Esophagus muscularis mucosa (tissue), 4 donors: Measurements from ENCODE around the gene ATP7B.

Source experiments
- EP300 ChIP-seq: sonication (generic); formaldehyde crosslinking; IDR thresholded peaks from one replicate; pipeline ENCODE4 v1.6.1; 2017; ENCODE audit warnings: antibody characterized with exemption
- POLR2A ChIP-seq: fragments of 450-650 bp; IDR thresholded peaks from one replicate; pipeline ENCODE4 v1.6.1; 2017; ENCODE audit warnings: antibody characterized with exemption, moderate library complexity, mild to moderate bottlenecking, low read depth
- POLR2AphosphoS5 ChIP-seq, 2 donors: sonication (generic); formaldehyde crosslinking; IDR thresholded peaks; one replicate each; pipeline ENCODE4 v1.6.1; 2017; ENCODE audit warnings: antibody characterized with exemption in 2 of 2
- TF ChIP-seq, protein P1 (sequence below), 3 experiments: fragments of 200-600 bp in 2 of 3; fragments of 450-650 bp in 1 of 3; sonication (generic) in 2 of 3; IDR thresholded peaks; one replicate each; pipeline ENCODE4 v1.5.1; 2017 to 2019; ENCODE audit warnings: antibody characterized with exemption in 3 of 3, mild to moderate bottlenecking in 2 of 3, moderate library complexity in 1 of 3

DNA sequence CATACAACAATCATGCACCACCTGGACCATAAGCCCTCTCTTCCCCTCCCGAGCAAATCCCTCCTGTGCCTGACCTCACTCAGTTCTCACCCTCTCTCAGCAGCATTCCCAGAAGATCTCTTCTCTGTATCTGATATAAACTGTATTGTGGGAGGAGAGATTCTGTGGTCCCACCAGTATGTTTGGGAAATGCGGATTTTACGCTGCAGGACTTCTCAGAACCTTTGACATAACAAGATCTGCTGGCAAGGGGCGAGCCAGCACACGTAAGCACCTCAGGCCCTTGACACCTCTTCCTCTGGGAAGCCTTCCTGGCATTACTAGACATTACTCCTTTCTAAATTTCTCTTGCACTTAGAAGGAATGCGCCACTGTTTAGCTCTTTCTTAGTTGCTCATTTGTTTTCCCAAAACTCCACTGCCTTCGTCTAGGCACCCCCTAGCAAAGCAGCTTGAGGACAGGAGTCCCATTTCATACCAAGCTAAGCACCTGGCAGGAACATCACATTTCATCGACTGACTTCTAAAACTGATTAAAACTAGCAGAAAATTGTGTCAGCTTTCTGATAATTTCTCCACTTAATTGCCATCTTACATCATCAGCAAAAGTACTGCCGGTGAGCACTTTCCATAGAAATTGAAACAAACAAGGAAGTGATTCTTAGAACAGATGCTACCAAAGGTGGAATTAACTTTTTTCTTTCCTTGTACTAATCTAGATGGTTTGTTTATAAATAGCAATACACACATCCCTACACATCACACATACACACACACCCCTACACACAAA is 86.3 kb downstream of the ATP7B start:
- TF ChIP-seq, protein P1, sequence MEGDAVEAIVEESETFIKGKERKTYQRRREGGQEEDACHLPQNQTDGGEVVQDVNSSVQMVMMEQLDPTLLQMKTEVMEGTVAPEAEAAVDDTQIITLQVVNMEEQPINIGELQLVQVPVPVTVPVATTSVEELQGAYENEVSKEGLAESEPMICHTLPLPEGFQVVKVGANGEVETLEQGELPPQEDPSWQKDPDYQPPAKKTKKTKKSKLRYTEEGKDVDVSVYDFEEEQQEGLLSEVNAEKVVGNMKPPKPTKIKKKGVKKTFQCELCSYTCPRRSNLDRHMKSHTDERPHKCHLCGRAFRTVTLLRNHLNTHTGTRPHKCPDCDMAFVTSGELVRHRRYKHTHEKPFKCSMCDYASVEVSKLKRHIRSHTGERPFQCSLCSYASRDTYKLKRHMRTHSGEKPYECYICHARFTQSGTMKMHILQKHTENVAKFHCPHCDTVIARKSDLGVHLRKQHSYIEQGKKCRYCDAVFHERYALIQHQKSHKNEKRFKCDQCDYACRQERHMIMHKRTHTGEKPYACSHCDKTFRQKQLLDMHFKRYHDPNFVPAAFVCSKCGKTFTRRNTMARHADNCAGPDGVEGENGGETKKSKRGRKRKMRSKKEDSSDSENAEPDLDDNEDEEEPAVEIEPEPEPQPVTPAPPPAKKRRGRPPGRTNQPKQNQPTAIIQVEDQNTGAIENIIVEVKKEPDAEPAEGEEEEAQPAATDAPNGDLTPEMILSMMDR (IDR thresholded peaks at IDR 0.05), result no peak
- TF ChIP-seq POLR2AphosphoS5 (IDR thresholded peaks at IDR 0.05), result no peak
- TF ChIP-seq POLR2A, result no peak
- TF ChIP-seq EP300, result no peak
